Activated T-helper 2 cell treated with anti-CD3 and anti-CD28 coated beads, Interferon-gamma antibody, Interleukin-2, Interleukin-4, amounts not matched to agents 10 μg/mL and 5 μg/mL and 100 μg/mL, durations not matched to agents 14 hours and 24 hours and 36 hours (primary cell): Measurements from ENCODE around the gene BIN2. TPM values are rescaled to one million over a fixed set of nuclear protein-coding genes. Genes with fewer than 3 reads are reported as not detected.

Source experiments
- DNase-seq: peaks from one replicate; pipeline ENCODE4 v3.0.0; 2021; ENCODE audit warnings: low spot score
- H3K27ac Mint-ChIP-seq: one replicate; pipeline ENCODE4 v1.8.0; 2021; ENCODE audit warnings: mixed read lengths
- H3K27me3 Mint-ChIP-seq: one replicate; pipeline ENCODE4 v1.8.0; 2021; ENCODE audit warnings: low read depth, mixed read lengths
- H3K36me3 Mint-ChIP-seq: one replicate; pipeline ENCODE4 v1.8.0; 2021; ENCODE audit warnings: low read depth, mixed read lengths
- H3K4me1 Mint-ChIP-seq: one replicate; pipeline ENCODE4 v1.8.0; 2021; ENCODE audit warnings: low read depth, mixed read lengths
- H3K4me3 Mint-ChIP-seq: one replicate; pipeline ENCODE4 v1.8.0; 2021; ENCODE audit warnings: low read depth, mild to moderate bottlenecking, moderate library complexity, mixed read lengths
- H3K9me3 Mint-ChIP-seq: one replicate; pipeline ENCODE4 v1.8.0; 2021; ENCODE audit warnings: mixed read lengths
- intact Hi-C: fragments of 100-400 bp; cut with micrococcal nuclease; formaldehyde crosslinking; loops from one replicate; pipeline ENCODE4 v1.15.1; 2023
- total RNA-seq: library from RNA; stranded (reverse); gene quantifications from 2 replicates; pipeline ENCODE4 v1.2.3, GENCODE V29; 2022

The BIN2 gene
- total RNA-seq = 45.8 and 47.0 TPM in 2 replicates

- Mint-ChIP-seq H3K4me3 (peak within 1 kb of the TSS; percentile 92), H3K36me3 (peaks cover 23% of the 10 kb centered on the region), H3K9me3 (no peaks in the 10 kb centered on the region), H3K4me1 (peaks cover 62% of the 10 kb centered on the region), H3K27me3 (no peaks in the 10 kb centered on the region), H3K27ac (peak within 1 kb of the TSS; percentile 95)
- intact Hi-C loops = loop anchor here (10.0 kb wide), 2 partner anchors 239 to 559 kb away; partner anchors contain the start of genes ATF1 and CSRNP2
- peak; percentile 70 for DNase-seq
Observed at GRCh38 chr12:51323966-51324895, at the start of gene BIN2. TSS of gene BIN2 (minus strand) at chr12:51324174. CDS start at chr12:51324102, 72 bp downstream.

GRCh38 chr12:51373187-51373586 is 49.2 kb upstream of the BIN2 start:
- no peak for DNase-seq
- Mint-ChIP-seq H3K27ac (no peak overlapping the region), H3K4me1 (peaks cover 51% of the 10 kb centered on the region), H3K27me3 (no peaks in the 10 kb centered on the region), H3K36me3 (peaks cover 65% of the 10 kb centered on the region), H3K9me3 (no peaks in the 10 kb centered on the region), H3K4me3 (no peak overlapping the region)
- intact Hi-C loops = no loop called here

GRCh38 chr12:51372021-51372420 is 48.0 kb upstream of the BIN2 start:
- intact Hi-C loops = no loop called here
- Mint-ChIP-seq H3K4me3 (no peak overlapping the region), H3K27me3 (no peaks in the 10 kb centered on the region), H3K36me3 (peaks cover 60% of the 10 kb centered on the region), H3K27ac (no peak overlapping the region), H3K9me3 (no peaks in the 10 kb centered on the region), H3K4me1 (peaks cover 59% of the 10 kb centered on the region)
- DNase-seq = no peak

- peaks cover 59% of the 10 kb centered on the region for H3K4me1 Mint-ChIP-seq
- no peak overlapping the region for H3K27ac Mint-ChIP-seq
- intact Hi-C loops = no loop called here
- H3K27me3 Mint-ChIP-seq = no peaks in the 10 kb centered on the region
- peaks cover 55% of the 10 kb centered on the region for H3K36me3 Mint-ChIP-seq
- no peak for DNase-seq
- H3K9me3 Mint-ChIP-seq = no peaks in the 10 kb centered on the region
- H3K4me3 Mint-ChIP-seq = no peak overlapping the region
Observed at GRCh38 chr12:51371295-51371953, 47.5 kb upstream of the BIN2 start.

GRCh38 chr12:51370667-51371066 is 46.7 kb upstream of the BIN2 start:
- H3K27me3 Mint-ChIP-seq = no peaks in the 10 kb centered on the region
- peaks cover 59% of the 10 kb centered on the region for H3K4me1 Mint-ChIP-seq
- H3K36me3 Mint-ChIP-seq = peaks cover 55% of the 10 kb centered on the region
- H3K4me3 Mint-ChIP-seq = no peak overlapping the region
- peak overlapping the region; percentile 31 for H3K27ac Mint-ChIP-seq
- no peaks in the 10 kb centered on the region for H3K9me3 Mint-ChIP-seq
- no peak for DNase-seq
- intact Hi-C loops = no loop called here

GRCh38 chr12:51369581-51369980 is 45.6 kb upstream of the BIN2 start:
- DNase-seq = no peak
- Mint-ChIP-seq H3K36me3 (peaks cover 46% of the 10 kb centered on the region), H3K9me3 (no peaks in the 10 kb centered on the region), H3K4me3 (peak overlapping the region; percentile 27), H3K27me3 (no peaks in the 10 kb centered on the region), H3K4me1 (peaks cover 53% of the 10 kb centered on the region), H3K27ac (peak overlapping the region; percentile 49)
- intact Hi-C loops = loop anchor here (1.0 kb wide), 2 partner anchors 22 to 603 kb away; partner anchors contain the start of gene GALNT6

- Mint-ChIP-seq H3K27ac (peak overlapping the region; percentile 49), H3K9me3 (no peaks in the 10 kb centered on the region), H3K4me3 (peak overlapping the region; percentile 27), H3K4me1 (peaks cover 51% of the 10 kb centered on the region), H3K27me3 (no peaks in the 10 kb centered on the region), H3K36me3 (peaks cover 41% of the 10 kb centered on the region)
- peak; percentile 87 for DNase-seq
- intact Hi-C loops = loop anchor here (1.0 kb wide), 2 partner anchors 22 to 603 kb away; partner anchors contain the start of gene GALNT6
Observed at GRCh38 chr12:51368640-51369517, 44.9 kb upstream of the BIN2 start.

GRCh38 chr12:51365276-51365675 is 41.3 kb upstream of the BIN2 start:
- H3K4me3 Mint-ChIP-seq = no peak overlapping the region
- H3K9me3 Mint-ChIP-seq = no peaks in the 10 kb centered on the region
- H3K27ac Mint-ChIP-seq = no peak overlapping the region
- H3K27me3 Mint-ChIP-seq = no peaks in the 10 kb centered on the region
- peaks cover 25% of the 10 kb centered on the region for H3K4me1 Mint-ChIP-seq
- DNase-seq = no peak
- intact Hi-C loops = no loop called here
- peaks cover 22% of the 10 kb centered on the region for H3K36me3 Mint-ChIP-seq

GRCh38 chr12:51364001-51364400 is 40.0 kb upstream of the BIN2 start:
- H3K27me3 Mint-ChIP-seq = no peaks in the 10 kb centered on the region
- H3K4me1 Mint-ChIP-seq = peaks cover 15% of the 10 kb centered on the region
- DNase-seq = no peak
- H3K27ac Mint-ChIP-seq = no peak overlapping the region
- intact Hi-C loops = no loop called here
- H3K36me3 Mint-ChIP-seq = peaks cover 25% of the 10 kb centered on the region
- no peak overlapping the region for H3K4me3 Mint-ChIP-seq
- no peaks in the 10 kb centered on the region for H3K9me3 Mint-ChIP-seq

- no peaks in the 10 kb centered on the region for H3K27me3 Mint-ChIP-seq
- H3K4me3 Mint-ChIP-seq = no peak overlapping the region
- intact Hi-C loops = no loop called here
- H3K36me3 Mint-ChIP-seq = peaks cover 28% of the 10 kb centered on the region
- no peaks in the 10 kb centered on the region for H3K9me3 Mint-ChIP-seq
- H3K4me1 Mint-ChIP-seq = peaks cover 6% of the 10 kb centered on the region
- DNase-seq = no peak
- H3K27ac Mint-ChIP-seq = no peak overlapping the region
Observed at GRCh38 chr12:51362747-51363342, 38.9 kb upstream of the BIN2 start.

GRCh38 chr12:51362307-51362706 is 38.3 kb upstream of the BIN2 start:
- no peak overlapping the region for H3K4me3 Mint-ChIP-seq
- H3K27ac Mint-ChIP-seq = no peak overlapping the region
- H3K27me3 Mint-ChIP-seq = no peaks in the 10 kb centered on the region
- peaks cover 2% of the 10 kb centered on the region for H3K4me1 Mint-ChIP-seq
- peaks cover 26% of the 10 kb centered on the region for H3K36me3 Mint-ChIP-seq
- intact Hi-C loops = no loop called here
- no peaks in the 10 kb centered on the region for H3K9me3 Mint-ChIP-seq
- no peak for DNase-seq
